Right atrium auricular region (tissue), 2 donors: ENCODE data around the gene THEM5. TPM values are rescaled to one million over a fixed set of nuclear protein-coding genes. Genes with fewer than 3 reads are reported as not detected.
"Not testable (repeated sequence)": the region's sequence is repeated elsewhere in the genome, so short reads cannot be mapped to it uniquely, and the experiment has no call there.

Experiments used
- DNase-seq: peaks from one replicate; pipeline ENCODE4 v3.0.0-alpha.2; 2019; ENCODE audit warnings: low spot score
- H3K27ac ChIP-seq, 2 donors: fragments of 200-600 bp; sonication (generic); 1 replicate in 1 of 2; 2 replicates in 1 of 2; pipeline ENCODE4 v1.5.1; 2016 to 2019
- H3K27me3 ChIP-seq, 2 donors: fragments of 200-600 bp; sonication (generic); one replicate each; pipeline versions ENCODE4 v1.5.1 to v1.6.0; 2017 to 2019
- H3K36me3 ChIP-seq: fragments of 200-600 bp; sonication (generic); one replicate; pipeline ENCODE4 v1.5.1; 2016
- H3K4me1 ChIP-seq, 2 donors: fragments of 200-600 bp; sonication (generic); one replicate each; pipeline versions ENCODE4 v1.5.1 to v1.6.0; 2017 to 2019
- H3K4me3 ChIP-seq, 2 donors: fragments of 200-600 bp; sonication (generic); 1 replicate in 1 of 2; 2 replicates in 1 of 2; pipeline ENCODE4 v1.5.1; 2017 to 2019; ENCODE audit warnings: mild to moderate bottlenecking in 1 of 2, moderate library complexity in 1 of 2
- H3K9me3 ChIP-seq, 2 donors: fragments of 200-600 bp; sonication (generic); one replicate each; pipeline ENCODE4 v1.5.1; 2019
- CTCF ChIP-seq, 2 donors: fragments of 200-600 bp; sonication (generic); IDR thresholded peaks; one replicate each; pipeline ENCODE4 v1.5.1; 2019; ENCODE audit warnings: antibody characterized with exemption in 2 of 2
- total RNA-seq, 2 donors: library from RNA; depleted of rRNA; stranded (reverse); fragments of >200 nt; gene quantifications; one replicate each; pipeline ENCODE4 v1.1.0, GENCODE V29; 2016

The THEM5 gene
- total RNA-seq, 2 donors from 2014 or later = not detected

- Histone ChIP-seq H3K27ac (no peak overlapping the region), H3K27me3 (no peaks in the 10 kb centered on the region), H3K4me3 (no peak overlapping the region), H3K4me1 (peaks cover 0 to 12% of the 10 kb centered on the region in 2 donors), H3K36me3 (no peaks in the 10 kb centered on the region), H3K9me3 (no peaks in the 10 kb centered on the region)
- DNase-seq = no peak
- TF ChIP-seq CTCF (IDR thresholded peaks at IDR 0.05) = no peak
These were observed 6.4 kb upstream of the THEM5 start for GRCh38 chr1:151859891-151860293.

DNA sequence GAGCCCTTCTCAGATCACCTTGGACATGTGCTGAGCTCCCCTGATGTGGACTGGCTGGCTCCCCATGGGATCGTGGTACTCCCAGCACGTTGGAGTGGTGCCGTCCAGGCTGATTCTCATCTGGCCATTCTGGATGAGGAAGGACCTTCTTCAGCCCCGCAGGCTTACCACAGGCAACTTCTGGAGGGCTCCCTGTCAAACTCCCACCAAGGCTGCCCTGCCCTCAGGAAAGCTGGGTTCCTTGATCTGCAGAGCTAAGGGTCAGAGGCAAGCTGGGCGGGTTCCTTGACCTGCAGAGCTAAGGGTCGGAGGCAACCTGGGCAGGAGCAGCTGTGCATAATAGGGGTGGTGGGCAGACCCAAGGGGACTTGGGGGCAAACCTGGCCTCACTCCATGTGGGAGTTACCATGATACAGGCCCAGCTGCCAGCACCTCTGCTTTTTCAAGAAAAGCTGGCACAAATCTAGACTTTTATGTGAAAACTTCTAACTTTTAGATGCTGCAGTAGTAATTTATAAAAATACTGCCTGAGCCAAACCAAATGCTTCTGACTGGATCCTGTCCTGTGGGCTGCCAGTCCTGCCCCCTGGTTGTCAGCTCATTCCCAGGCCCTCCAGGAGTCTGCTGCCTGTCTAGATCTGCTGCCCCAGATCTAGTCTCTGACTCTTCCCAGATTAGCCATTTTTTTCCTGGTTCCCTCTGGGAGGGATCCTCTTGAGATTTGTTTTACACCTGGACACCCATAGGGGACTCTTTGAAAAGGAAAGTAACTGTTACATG lies 5.6 kb upstream of the THEM5 start:
- peak; percentile 36 for DNase-seq
- no peak overlapping the region for H3K27ac ChIP-seq
- no peak overlapping the region for H3K4me3 ChIP-seq
- no peaks in the 10 kb centered on the region for H3K9me3 ChIP-seq
- peaks cover 0 to 12% of the 10 kb centered on the region in 2 donors for H3K4me1 ChIP-seq
- H3K36me3 ChIP-seq = no peaks in the 10 kb centered on the region
- no peaks in the 10 kb centered on the region for H3K27me3 ChIP-seq
- no peak for TF ChIP-seq CTCF (IDR thresholded peaks at IDR 0.05)

DNA sequence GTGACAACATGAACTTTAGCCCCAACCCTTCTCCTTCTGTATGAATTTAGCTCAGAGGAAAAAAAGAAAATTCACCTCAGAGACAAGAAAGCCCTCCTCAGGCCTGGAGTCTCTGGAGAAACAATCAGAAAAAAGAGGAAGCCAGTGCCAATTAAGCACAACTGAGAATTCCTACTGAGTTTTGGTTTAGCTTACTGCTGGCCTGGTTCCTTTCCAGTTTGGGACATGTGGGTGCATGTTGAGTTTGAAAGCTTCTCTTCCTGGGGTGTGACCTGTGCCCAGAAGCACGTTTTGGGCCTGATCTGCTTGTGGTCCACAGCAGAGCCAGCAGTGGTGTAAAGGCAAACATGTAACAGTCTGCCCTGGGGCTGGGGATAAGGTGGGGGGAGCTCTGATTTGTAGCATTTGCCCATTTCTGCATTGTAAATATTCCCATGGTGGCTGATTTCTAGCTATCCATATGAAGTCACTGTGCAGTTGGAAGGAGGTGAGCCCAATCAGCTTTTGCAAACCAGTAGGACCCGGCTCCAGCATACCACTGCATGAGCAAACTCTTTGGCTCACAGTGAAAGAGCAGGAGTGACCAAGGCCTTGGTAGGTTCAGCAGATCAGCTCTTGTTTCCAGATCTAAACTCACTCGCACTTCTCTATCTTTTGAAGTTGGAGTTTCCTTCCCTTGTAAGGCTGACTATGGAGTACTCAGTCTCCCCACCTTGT lies 4.7 kb upstream of the THEM5 start:
- H3K27me3 ChIP-seq = no peaks in the 10 kb centered on the region
- no peak for TF ChIP-seq CTCF (IDR thresholded peaks at IDR 0.05)
- H3K27ac ChIP-seq = no peak overlapping the region
- peak; percentile 60 for DNase-seq
- H3K4me3 ChIP-seq = no peak overlapping the region
- H3K9me3 ChIP-seq = no peaks in the 10 kb centered on the region
- H3K4me1 ChIP-seq = peaks cover 0 to 12% of the 10 kb centered on the region in 2 donors
- no peaks in the 10 kb centered on the region for H3K36me3 ChIP-seq

GRCh38 chr1:151855933-151856332 lies 2.4 kb upstream of the THEM5 start:
- Histone ChIP-seq H3K36me3 (no peaks in the 10 kb centered on the region), H3K27ac (peak overlapping the region; percentile 35 to 43), H3K27me3 (no peaks in the 10 kb centered on the region), H3K9me3 (no peaks in the 10 kb centered on the region), H3K4me1 (peaks cover 0 to 12% of the 10 kb centered on the region in 2 donors), H3K4me3 (no peak overlapping the region)
- no peak for TF ChIP-seq CTCF (IDR thresholded peaks at IDR 0.05)
- no peak for DNase-seq

DNA sequence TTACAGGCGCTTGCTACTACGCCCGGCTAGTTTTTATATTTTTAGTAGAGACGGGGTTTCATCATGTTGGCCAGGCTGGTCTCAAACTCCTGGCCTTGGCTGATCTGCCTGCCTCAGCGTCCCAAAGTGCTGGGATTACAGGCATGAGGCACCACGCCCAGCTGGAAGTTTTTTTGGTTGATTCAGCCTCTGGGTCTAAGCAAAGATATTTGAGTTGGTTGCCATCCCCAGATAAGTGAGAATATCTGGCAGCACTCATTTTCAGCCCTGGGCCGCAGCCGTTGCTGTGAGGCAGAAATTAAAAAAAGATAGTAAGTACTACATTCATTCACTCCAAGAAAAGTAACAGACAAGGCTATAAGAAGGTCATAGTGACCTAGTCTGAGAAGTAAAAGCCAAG lies 2.0 kb upstream of the THEM5 start:
- not testable (repeated sequence) for H3K4me3 ChIP-seq, H3K9me3 ChIP-seq, H3K27me3 ChIP-seq, H3K36me3 ChIP-seq
- H3K27ac ChIP-seq = peak overlapping the region; percentile 35 to 43
- H3K4me1 ChIP-seq = peaks cover 0 to 12% of the 10 kb centered on the region in 2 donors
- DNase-seq = peak; percentile 67

DNA sequence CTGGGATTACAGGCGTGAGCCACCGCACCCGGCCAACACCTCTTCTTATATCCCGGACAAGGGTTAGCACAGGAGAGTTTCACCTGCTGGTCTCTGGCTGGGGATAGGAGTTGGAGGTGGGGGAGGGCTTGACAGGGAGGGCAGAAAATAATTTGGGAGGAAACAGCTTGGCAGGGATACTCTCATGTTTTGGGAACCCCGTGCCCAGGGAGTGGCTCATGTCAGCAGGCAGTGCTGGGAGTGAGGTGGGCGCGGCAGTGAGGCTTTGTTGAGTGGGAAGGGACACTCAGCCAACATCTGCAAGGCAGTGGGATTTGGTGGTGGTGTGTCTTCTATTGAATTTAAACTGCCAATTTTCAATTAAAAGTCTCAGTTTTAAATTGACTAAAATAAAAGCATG lies 1.1 kb upstream of the THEM5 start:
- Histone ChIP-seq H3K4me1 (peaks cover 0 to 12% of the 10 kb centered on the region in 2 donors), H3K9me3 (no peaks in the 10 kb centered on the region), H3K4me3 (no peak overlapping the region), H3K36me3 (no peaks in the 10 kb centered on the region), H3K27ac (no peak overlapping the region), H3K27me3 (no peaks in the 10 kb centered on the region)
- peak; percentile 34 for DNase-seq
- TF ChIP-seq CTCF (IDR thresholded peaks at IDR 0.05) = no peak
